Common myeloid progenitor, CD34-positive (primary cell): ENCODE measurements around the gene ADARB2.

Experiments
- CTCF ChIA-PET: fragments of 350-600 bp; sonication (Branson Sonifier 250); formaldehyde crosslinking; loops from one replicate; lab custom pipeline; 2021; ENCODE audit warnings: antibody characterized with exemption; lab: Charles Lee
- POLR2A ChIA-PET: fragments of 350-600 bp; sonication (Branson Sonifier 250); formaldehyde crosslinking; loops from one replicate; lab custom pipeline; 2021; ENCODE audit warnings: antibody characterized with exemption; lab: Charles Lee
- DNase-seq, 3 donors: peaks; one replicate each; pipeline versions ENCODE4 v3.0.0 to v3.0.0-alpha.2; 2013
- H3K27ac ChIP-seq, 2 experiments: 1 replicate in 1 of 2; 2 replicates in 1 of 2; pipeline ENCODE4 v1.7.0; 2013; ENCODE audit warnings: inconsistent platforms in 2 of 2, low read length in 2 of 2, mild to moderate bottlenecking in 2 of 2, low read depth in 1 of 2, moderate library complexity in 1 of 2; ENCODE audit not compliant: severe bottlenecking in 2 of 2, insufficient read depth in 1 of 2, poor library complexity in 1 of 2
- H3K27me3 ChIP-seq, 5 experiments: replicated peaks in 2 of 5; 1 replicate in 3 of 5; 2 replicates in 2 of 5; pipeline versions ENCODE4 v1.6.1 to v1.7.0; 2013; ENCODE audit warnings: low read length in 4 of 5, mild to moderate bottlenecking in 2 of 5, moderate library complexity in 2 of 5, inconsistent platforms in 1 of 5; ENCODE audit not compliant: insufficient read depth in 5 of 5, control insufficient read depth in 4 of 5
- H3K36me3 ChIP-seq, 4 experiments: 1 replicate in 2 of 4; 2 replicates in 2 of 4; pipeline versions ENCODE4 v1.6.1 to v1.7.0; 2013; ENCODE audit warnings: low read length in 3 of 4, control low read depth in 1 of 4, mild to moderate bottlenecking in 1 of 4; ENCODE audit not compliant: control insufficient read depth in 4 of 4, insufficient read depth in 4 of 4
- H3K4me1 ChIP-seq, 4 experiments: 1 replicate in 3 of 4; 2 replicates in 1 of 4; pipeline versions ENCODE4 v1.6.1 to v1.7.1; 2013; ENCODE audit warnings: low read length in 3 of 4, mild to moderate bottlenecking in 3 of 4, control low read depth in 1 of 4, inconsistent platforms in 1 of 4, moderate library complexity in 1 of 4; ENCODE audit not compliant: control insufficient read depth in 4 of 4, insufficient read depth in 4 of 4; ENCODE audit errors: control extremely low read depth in 1 of 4
- H3K4me3 ChIP-seq, 7 experiments: 1 replicate in 4 of 7; 2 replicates in 3 of 7; pipeline versions ENCODE4 v1.5.1 to v1.7.0; 2013; ENCODE audit warnings: mild to moderate bottlenecking in 7 of 7, low read length in 6 of 7, moderate library complexity in 6 of 7, inconsistent platforms in 2 of 7, low read depth in 2 of 7, control low read depth in 1 of 7; ENCODE audit not compliant: insufficient read depth in 4 of 7, control insufficient read depth in 1 of 7; ENCODE audit errors: extremely low read depth in 1 of 7
- H3K9me3 ChIP-seq, 5 experiments: 1 replicate in 4 of 5; 2 replicates in 1 of 5; pipeline versions ENCODE4 v1.6.1 to v1.7.1; 2013; ENCODE audit warnings: low read length in 4 of 5, mild to moderate bottlenecking in 2 of 5, inconsistent platforms in 1 of 5, low read depth in 1 of 5, moderate library complexity in 1 of 5; ENCODE audit not compliant: control insufficient read depth in 4 of 5, insufficient read depth in 2 of 5; ENCODE audit errors: control extremely low read depth in 1 of 5
- WGBS: methylation state at CpG from one replicate; pipeline ENCODE4 v1.1.5; 2013; ENCODE audit not compliant: insufficient coverage; 5-methylcytosine and 5-hydroxymethylcytosine counted together

The ADARB2 gene

DNA sequence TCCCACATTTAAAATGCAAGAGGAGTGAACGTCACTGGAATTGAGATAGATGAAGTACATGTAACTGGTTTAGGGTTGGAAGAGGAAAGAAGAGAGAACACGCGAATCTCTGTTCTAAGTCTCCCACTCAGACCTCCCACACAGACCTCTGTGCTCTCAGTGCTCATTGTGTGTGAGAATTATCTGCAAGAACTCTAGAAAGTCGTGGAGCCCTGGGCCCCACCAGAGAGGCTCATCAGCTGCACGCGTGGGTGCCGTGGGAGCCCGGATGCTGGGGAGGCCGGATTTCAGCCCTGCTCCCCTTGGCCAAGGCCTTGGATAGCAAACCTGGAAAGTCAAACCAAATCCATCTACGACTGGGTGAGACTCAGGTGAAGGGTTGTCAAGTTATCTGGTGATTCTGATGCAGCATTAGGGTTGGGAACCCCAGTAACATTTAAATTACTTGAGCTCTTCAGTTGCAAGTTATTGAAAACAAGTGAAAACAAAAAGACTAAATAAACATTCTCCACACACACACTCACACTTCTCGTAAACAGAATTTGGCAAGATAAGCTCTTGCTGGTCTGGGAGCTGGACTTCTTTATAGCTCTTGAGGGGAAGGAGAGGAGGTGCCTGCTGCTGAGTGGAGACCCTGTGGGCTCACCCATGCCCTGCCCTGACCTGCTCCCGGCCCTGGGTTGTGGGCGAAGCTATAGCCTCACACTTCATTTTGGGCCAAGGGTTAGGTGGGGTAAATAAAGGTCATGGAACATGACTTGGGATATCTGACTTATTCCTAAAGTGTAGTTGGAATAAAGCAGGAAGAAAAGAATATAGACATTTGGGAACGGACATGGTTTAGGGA, 250.3 kb downstream of the ADARB2 start:
- H3K4me1 ChIP-seq, result no peaks in the 10 kb centered on the region
- 100% methylated on average over 8 of the region's 14 CpGs for WGBS

DNA sequence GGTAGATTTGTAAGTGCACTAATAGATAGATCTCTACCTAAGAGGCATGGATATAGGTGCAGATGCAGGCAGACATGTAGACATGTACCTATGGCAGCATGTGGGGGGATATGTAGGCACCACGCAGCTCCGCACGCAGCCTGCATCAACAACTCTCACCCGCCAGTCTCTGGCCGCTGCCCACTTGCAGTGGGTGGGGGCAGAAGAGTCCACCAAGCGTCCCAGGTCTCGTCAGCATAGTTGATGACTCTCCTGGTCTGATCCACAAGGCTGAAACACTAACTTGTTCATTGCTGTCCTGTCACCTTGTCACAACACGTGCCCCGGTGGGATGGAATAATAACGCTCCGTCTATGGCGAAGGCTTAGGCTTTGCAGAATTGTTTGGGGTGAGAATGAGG, 252.0 kb downstream of the ADARB2 start:
- POLR2A ChIA-PET, result no interaction called here
- peaks cover 0 to 4% (median 2%) of the 10 kb centered on the region in 5 experiments for H3K27me3 ChIP-seq
- CTCF ChIA-PET, result no interaction called here
- no peak overlapping the region for H3K27ac ChIP-seq
- no peak for DNase-seq
- H3K4me3 ChIP-seq, result no peak overlapping the region
- no peaks in the 10 kb centered on the region for H3K9me3 ChIP-seq
- H3K4me1 ChIP-seq, result no peaks in the 10 kb centered on the region
- 98% methylated on average over 12 of the region's 12 CpGs for WGBS
- H3K36me3 ChIP-seq, result no peaks in the 10 kb centered on the region

More for the DNA sequence above, 250.3 kb downstream of the ADARB2 start:
- H3K27me3 ChIP-seq, result peaks cover 0 to 2% (median 2%) of the 10 kb centered on the region in 5 experiments
- ChIA-PET CTCF (interaction anchor here (1.3 kb wide), 1 partner anchor 26 kb away, joined by 3 read pairs; no protein-coding TSS in a partner anchor), POLR2A (no interaction called here)
- DNase-seq, result no peak
- no peaks in the 10 kb centered on the region for H3K36me3 ChIP-seq
- no peak overlapping the region for H3K4me3 ChIP-seq
- H3K9me3 ChIP-seq, result no peaks in the 10 kb centered on the region
- H3K27ac ChIP-seq, result no peak overlapping the region

DNA sequence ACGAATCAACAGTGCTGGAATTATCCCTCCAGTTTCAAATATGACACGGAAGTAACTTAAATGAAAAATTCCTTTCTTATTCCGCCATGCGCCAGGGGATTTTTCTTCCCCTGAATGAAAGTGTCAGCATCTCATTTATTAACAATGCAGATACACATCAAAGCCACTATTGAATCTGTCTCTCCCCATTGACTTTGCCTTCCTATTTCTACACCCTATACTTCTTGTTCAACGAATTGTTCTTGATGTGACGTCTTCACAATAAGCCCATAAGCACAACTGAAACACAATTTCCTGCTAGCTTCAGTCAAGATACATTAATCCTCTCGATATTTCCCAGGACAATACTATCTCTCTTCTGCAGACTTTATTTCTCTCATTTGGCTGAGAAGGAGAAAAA, 253.5 kb downstream of the ADARB2 start:
- DNase-seq, result no peak
- Histone ChIP-seq H3K27ac (no peak overlapping the region), H3K27me3 (peaks cover 0 to 4% (median 2%) of the 10 kb centered on the region in 5 experiments), H3K4me1 (no peaks in the 10 kb centered on the region), H3K36me3 (no peaks in the 10 kb centered on the region), H3K9me3 (peaks cover 0 to 4% (median 2%) of the 10 kb centered on the region in 5 experiments), H3K4me3 (no peak overlapping the region)
- WGBS, result 72% methylated on average over 4 of the region's 7 CpGs
- ChIA-PET POLR2A (no interaction called here), CTCF (no interaction called here)

DNA sequence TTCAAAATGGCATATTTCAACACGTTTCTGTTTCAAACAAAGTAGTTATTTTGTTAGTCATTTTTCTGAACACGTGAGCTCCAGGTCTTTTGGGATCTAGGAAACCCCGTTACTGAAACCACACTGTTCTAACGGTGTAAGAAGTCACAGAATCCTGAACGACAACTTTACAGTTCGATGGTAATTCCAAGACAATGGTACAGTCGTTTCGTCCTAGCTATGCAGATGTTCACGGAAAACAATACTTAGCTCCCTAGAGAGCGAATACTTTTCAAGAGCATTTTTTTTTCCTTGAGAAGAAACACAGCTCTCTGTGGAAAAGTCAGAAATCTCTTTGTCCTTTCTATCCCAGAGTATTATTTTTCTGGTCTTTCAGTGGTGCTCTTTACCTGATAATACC, 254.1 kb downstream of the ADARB2 start:
- DNase-seq, result no peak
- H3K4me1 ChIP-seq, result no peaks in the 10 kb centered on the region
- peaks cover 0 to 4% (median 2%) of the 10 kb centered on the region in 5 experiments for H3K27me3 ChIP-seq
- H3K36me3 ChIP-seq, result no peaks in the 10 kb centered on the region
- 59% methylated on average over 10 of the region's 10 CpGs for WGBS
- H3K9me3 ChIP-seq, result peaks cover 0 to 6% (median 6%) of the 10 kb centered on the region in 5 experiments
- ChIA-PET POLR2A (no interaction called here), CTCF (no interaction called here)
- no peak overlapping the region for H3K27ac ChIP-seq
- no peak overlapping the region for H3K4me3 ChIP-seq

DNA sequence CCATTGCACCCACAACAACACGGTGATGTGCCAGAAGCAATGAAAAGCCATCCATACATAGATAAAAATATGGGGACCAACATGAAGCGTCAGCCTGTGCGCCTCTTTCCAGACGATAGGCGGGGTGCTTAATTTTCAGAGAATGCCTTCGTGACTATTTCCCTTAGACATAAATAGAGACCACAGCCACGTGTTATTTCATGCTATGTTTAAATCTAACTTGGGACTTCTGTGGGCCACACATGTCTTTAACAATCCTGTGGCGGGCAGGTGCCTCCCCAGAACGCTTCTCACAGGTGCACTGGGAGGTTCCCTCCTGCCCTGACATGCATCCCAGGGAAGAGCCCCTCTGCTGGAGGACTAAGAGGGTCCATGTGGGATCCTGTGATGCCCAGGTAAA, 259.7 kb downstream of the ADARB2 start:
- ChIA-PET CTCF (interaction anchor here (1.3 kb wide), 1 partner anchor 56 kb away, joined by 3 read pairs; no protein-coding TSS in a partner anchor), POLR2A (no interaction called here)
- WGBS, result 95% methylated on average over 9 of the region's 9 CpGs

DNA sequence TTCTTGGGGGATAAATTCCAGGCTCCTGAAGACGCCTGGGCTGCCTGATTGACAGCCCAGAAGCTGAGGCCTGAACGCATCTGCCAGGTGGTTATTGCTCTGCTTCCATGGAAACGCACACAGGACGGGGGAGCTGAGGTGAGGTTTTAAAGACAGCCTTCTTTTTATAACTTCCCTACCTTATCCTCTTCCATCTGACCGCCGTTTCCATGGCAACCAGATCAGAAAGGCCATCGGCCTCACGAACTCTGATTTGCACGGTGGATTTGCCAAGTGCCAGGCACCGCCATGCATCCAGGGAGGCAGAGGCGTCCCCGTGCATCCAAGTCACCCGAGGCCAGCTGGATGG, 260.9 kb downstream of the ADARB2 start:
- Histone ChIP-seq H3K27ac (no peak overlapping the region), H3K4me1 (peaks cover 0 to 4% (median 0%) of the 10 kb centered on the region in 4 experiments), H3K4me3 (no peak overlapping the region), H3K9me3 (peaks cover 0 to 9% (median 6%) of the 10 kb centered on the region in 5 experiments), H3K27me3 (peaks cover 0 to 30% (median 2%) of the 10 kb centered on the region in 5 experiments), H3K36me3 (no peaks in the 10 kb centered on the region)
- WGBS, result 81% methylated on average over 9 of the region's 13 CpGs
- POLR2A ChIA-PET, result no interaction called here
- DNase-seq, result no peak
- CTCF ChIA-PET, result no interaction called here

More for the DNA sequence above, 259.7 kb downstream of the ADARB2 start:
- no peak overlapping the region for H3K4me3 ChIP-seq
- H3K27ac ChIP-seq, result no peak overlapping the region
- DNase-seq, result no peak
- H3K36me3 ChIP-seq, result no peaks in the 10 kb centered on the region
- H3K9me3 ChIP-seq, result peaks cover 0 to 9% (median 6%) of the 10 kb centered on the region in 5 experiments
- peaks cover 0 to 4% (median 0%) of the 10 kb centered on the region in 4 experiments for H3K4me1 ChIP-seq
- H3K27me3 ChIP-seq, result peaks cover 0 to 29% (median 2%) of the 10 kb centered on the region in 5 experiments

DNA sequence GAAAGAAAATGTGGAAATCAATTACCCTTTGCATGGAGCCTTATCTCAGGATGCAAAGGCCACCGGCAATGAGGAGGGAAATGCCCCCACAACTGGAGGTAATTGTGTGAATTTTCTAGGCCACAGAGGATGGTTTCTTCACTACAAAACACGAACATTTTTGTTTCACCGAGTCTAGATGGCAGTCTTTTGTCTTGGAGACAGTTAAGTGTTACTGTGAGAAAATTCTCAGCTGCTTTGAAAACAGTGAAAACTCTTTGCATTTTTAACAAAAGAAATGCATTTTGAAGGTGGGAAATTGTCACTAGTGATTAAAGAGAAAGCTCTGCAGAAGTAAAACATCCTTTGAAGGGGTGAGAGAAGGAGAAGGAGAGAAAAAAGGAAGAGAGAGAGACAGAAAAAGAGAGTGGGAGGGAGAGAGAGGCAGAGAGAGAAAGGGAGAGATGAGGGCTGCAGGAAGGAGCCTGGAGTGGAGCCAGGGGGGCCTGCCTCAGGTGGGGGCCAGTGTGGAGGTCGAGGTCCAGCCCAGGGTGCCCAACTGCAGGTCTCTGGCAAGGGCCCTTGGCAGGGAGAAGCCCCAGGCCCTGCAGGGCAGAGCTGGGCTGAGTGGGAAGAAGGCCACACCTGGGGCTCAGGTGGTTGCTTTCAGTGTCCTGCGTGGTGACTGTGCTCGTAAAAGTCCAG, 261.4 kb downstream of the ADARB2 start:
- H3K27me3 ChIP-seq, result peaks cover 0 to 30% (median 2%) of the 10 kb centered on the region in 5 experiments
- H3K27ac ChIP-seq, result no peak overlapping the region
- 30% methylated on average over 6 of the region's 6 CpGs for WGBS
- H3K9me3 ChIP-seq, result peaks cover 0 to 9% (median 6%) of the 10 kb centered on the region in 5 experiments
- POLR2A ChIA-PET, result no interaction called here
- H3K4me3 ChIP-seq, result no peak overlapping the region
- H3K36me3 ChIP-seq, result no peaks in the 10 kb centered on the region
- H3K4me1 ChIP-seq, result peaks cover 0 to 4% (median 0%) of the 10 kb centered on the region in 4 experiments
- DNase-seq, result no peak
- CTCF ChIA-PET, result no interaction called here
